ENCODE measurements around the gene UPK1B. TPM values are rescaled to one million over a fixed set of nuclear protein-coding genes. Genes with fewer than 3 reads are reported as not detected.
"Not testable (repeated sequence)": the region's sequence is repeated elsewhere in the genome, so short reads cannot be mapped to it uniquely, and the experiment has no call there.

Gene UPK1B
- total RNA-seq (1 to 10 TPM in 1 of 4 donors, under 1 TPM in 2, not detected in 1; 0.15 to 1.5 (median 0.26) TPM), polyA plus RNA-seq (0.05 TPM)
- long read RNA-seq, donor 1, partial matches to known transcripts = 0 of 1 reads
- long read RNA-seq, donor 1, other reads (novel, unspliced or antisense) = 1 of 1 reads
- long read RNA-seq, donor 2 = 0 reads
- long read RNA-seq, donor 3, partial matches to known transcripts = 0 of 4 reads
- long read RNA-seq, donor 3, other reads (novel, unspliced or antisense) = 0 of 4 reads
- long read RNA-seq, donor 4 = 0 reads

GRCh38 chr3:119173325-119173724 is at the start of gene UPK1B:
UPK1B (plus strand) TSS chr3:119173598; CDS start chr3:119186742, 13,144 bp downstream.
- ATAC-seq = peak in 1 of 2 donors; percentile 7
- 29% methylated on average over 13 of the region's 13 CpGs for WGBS
- intact Hi-C loops (cut with DNase I) = no loop called here
- no peak within 1 kb of the TSS for H3K4me3 ChIP-seq (ENCODE audit: low read length)
- no peaks in the 10 kb centered on the region for H3K27me3 ChIP-seq (ENCODE audit: control insufficient read depth, insufficient read depth)
- no peaks in the 10 kb centered on the region for H3K4me1 ChIP-seq (ENCODE audit: control insufficient read depth, insufficient read depth, low read length)
- no peak within 1 kb of the TSS for H3K27ac ChIP-seq (ENCODE audit: low read length)
- no peaks in the 10 kb centered on the region for H3K9me3 ChIP-seq (ENCODE audit: control insufficient read depth, low read length)
- DNase-seq = peak in 1 of 3 donors; percentile 24

GRCh38 chr3:119125342-119125741 is 48.1 kb upstream of the UPK1B start:
- no peaks in the 10 kb centered on the region for H3K4me1 ChIP-seq (ENCODE audit: control insufficient read depth, insufficient read depth, low read length)
- 92% methylated on average over 10 of the region's 10 CpGs for WGBS
- no peak for ATAC-seq

GRCh38 chr3:119125742-119126504 is 47.5 kb upstream of the UPK1B start:
- Histone ChIP-seq H3K27ac (ENCODE audit: low read length) (no peak overlapping the region), H3K4me1 (ENCODE audit: control insufficient read depth, insufficient read depth, low read length) (no peaks in the 10 kb centered on the region), H3K27me3 (ENCODE audit: control insufficient read depth, insufficient read depth) (no peaks in the 10 kb centered on the region), H3K4me3 (ENCODE audit: low read length) (no peak overlapping the region), H3K9me3 (ENCODE audit: control insufficient read depth, low read length) (no peaks in the 10 kb centered on the region)
- intact Hi-C loops (cut with DNase I) = no loop called here
- WGBS = 70% methylated on average over 17 of the region's 17 CpGs
- ATAC-seq = no peak
- DNase-seq = no peak

More at GRCh38 chr3:119125342-119125741, 48.1 kb upstream of the UPK1B start:
- no peaks in the 10 kb centered on the region for H3K27me3 ChIP-seq (ENCODE audit: control insufficient read depth, insufficient read depth)
- H3K27ac ChIP-seq (ENCODE audit: low read length) = no peak overlapping the region
- no peaks in the 10 kb centered on the region for H3K9me3 ChIP-seq (ENCODE audit: control insufficient read depth, low read length)
- H3K4me3 ChIP-seq (ENCODE audit: low read length) = no peak overlapping the region
- intact Hi-C loops (cut with DNase I) = no loop called here
- DNase-seq = no peak

GRCh38 chr3:119130291-119130690 is 43.1 kb upstream of the UPK1B start:
- intact Hi-C loops (cut with DNase I); H3K4me3 ChIP-seq (ENCODE audit: low read length); H3K4me1 ChIP-seq (ENCODE audit: control insufficient read depth, insufficient read depth, low read length); ATAC-seq; H3K27me3 ChIP-seq (ENCODE audit: control insufficient read depth, insufficient read depth); H3K27ac ChIP-seq (ENCODE audit: low read length); H3K9me3 ChIP-seq (ENCODE audit: control insufficient read depth, low read length); DNase-seq: not testable (repeated sequence)
- 56% methylated on average over 7 of the region's 7 CpGs for WGBS

GRCh38 chr3:119132291-119132690 is 41.1 kb upstream of the UPK1B start:
- ATAC-seq; intact Hi-C loops (cut with DNase I); H3K27me3 ChIP-seq (ENCODE audit: control insufficient read depth, insufficient read depth); H3K9me3 ChIP-seq (ENCODE audit: control insufficient read depth, low read length); H3K4me3 ChIP-seq (ENCODE audit: low read length); H3K27ac ChIP-seq (ENCODE audit: low read length); H3K4me1 ChIP-seq (ENCODE audit: control insufficient read depth, insufficient read depth, low read length); DNase-seq: not testable (repeated sequence)
- WGBS = 97% methylated on average over 4 of the region's 4 CpGs

GRCh38 chr3:119139360-119139759 is 34.0 kb upstream of the UPK1B start:
- H3K27me3 ChIP-seq (ENCODE audit: control insufficient read depth, insufficient read depth); ATAC-seq; H3K27ac ChIP-seq (ENCODE audit: low read length); H3K9me3 ChIP-seq (ENCODE audit: control insufficient read depth, low read length); intact Hi-C loops (cut with DNase I); DNase-seq; H3K4me3 ChIP-seq (ENCODE audit: low read length); H3K4me1 ChIP-seq (ENCODE audit: control insufficient read depth, insufficient read depth, low read length): not testable (repeated sequence)
- 69% methylated on average over 4 of the region's 4 CpGs for WGBS

GRCh38 chr3:119140466-119140865 is 32.9 kb upstream of the UPK1B start:
- ATAC-seq (no peak), DNase-seq (no peak)
- H3K4me3 ChIP-seq (ENCODE audit: low read length) = no peak overlapping the region
- H3K9me3 ChIP-seq (ENCODE audit: control insufficient read depth, low read length) = no peaks in the 10 kb centered on the region
- intact Hi-C loops (cut with DNase I) = loop anchor here in 1 of 4 donors (10.0 kb wide), 1 partner anchor 104 kb away; the partner anchor contains the start of gene B4GALT4
- WGBS = 92% methylated on average over 5 of the region's 5 CpGs
- H3K27me3 ChIP-seq (ENCODE audit: control insufficient read depth, insufficient read depth) = no peaks in the 10 kb centered on the region
- no peak overlapping the region for H3K27ac ChIP-seq (ENCODE audit: low read length)
- H3K4me1 ChIP-seq (ENCODE audit: control insufficient read depth, insufficient read depth, low read length) = no peaks in the 10 kb centered on the region

- Histone ChIP-seq H3K4me1 (ENCODE audit: control insufficient read depth, insufficient read depth, low read length) (no peaks in the 10 kb centered on the region), H3K4me3 (ENCODE audit: low read length) (no peak overlapping the region), H3K27me3 (ENCODE audit: control insufficient read depth, insufficient read depth) (no peaks in the 10 kb centered on the region), H3K9me3 (ENCODE audit: control insufficient read depth, low read length) (no peaks in the 10 kb centered on the region), H3K27ac (ENCODE audit: low read length) (no peak overlapping the region)
- ATAC-seq (no peak), DNase-seq (no peak)
- intact Hi-C loops (cut with DNase I) = loop anchor here in 1 of 4 donors (10.0 kb wide), 1 partner anchor 100 kb away; the partner anchor contains the start of gene B4GALT4
Observed at GRCh38 chr3:119145128-119145499, 28.3 kb upstream of the UPK1B start.

- peak; percentile 60 to 69 (median 67) for DNase-seq
- ATAC-seq = peak; percentile 87 to 97
Observed at GRCh38 chr3:119145500-119146167, 27.8 kb upstream of the UPK1B start, which contains the start of gene TEX55. TEX55 (plus strand) TSS chr3:119146165; CDS start chr3:119146190, 25 bp downstream.

GRCh38 chr3:119146578-119147375 is 26.6 kb upstream of the UPK1B start:
- DNase-seq = no peak
- intact Hi-C loops (cut with DNase I) = loop anchor here in 1 of 4 donors (10.0 kb wide), 1 partner anchor 98 kb away; the partner anchor contains the start of gene B4GALT4
- no peaks in the 10 kb centered on the region for H3K4me1 ChIP-seq (ENCODE audit: control insufficient read depth, insufficient read depth, low read length)
- no peak overlapping the region for H3K27ac ChIP-seq (ENCODE audit: low read length)
- no peaks in the 10 kb centered on the region for H3K27me3 ChIP-seq (ENCODE audit: control insufficient read depth, insufficient read depth)
- no peak overlapping the region for H3K4me3 ChIP-seq (ENCODE audit: low read length)
- 90% methylated on average over 15 of the region's 15 CpGs for WGBS
- ATAC-seq = no peak
- no peaks in the 10 kb centered on the region for H3K9me3 ChIP-seq (ENCODE audit: control insufficient read depth, low read length)

More at GRCh38 chr3:119145500-119146167, 27.8 kb upstream of the UPK1B start, which contains the start of gene TEX55:
- H3K9me3 ChIP-seq (ENCODE audit: control insufficient read depth, low read length) = no peaks in the 10 kb centered on the region
- H3K27me3 ChIP-seq (ENCODE audit: control insufficient read depth, insufficient read depth) = no peaks in the 10 kb centered on the region
- no peaks in the 10 kb centered on the region for H3K4me1 ChIP-seq (ENCODE audit: control insufficient read depth, insufficient read depth, low read length)
- no peak within 1 kb of the TSS for H3K27ac ChIP-seq (ENCODE audit: low read length)
- intact Hi-C loops (cut with DNase I) = loop anchor here in 1 of 4 donors (10.0 kb wide), 1 partner anchor 99 kb away; the partner anchor contains the start of gene B4GALT4
- 74% methylated on average over 23 of the region's 23 CpGs for WGBS
- H3K4me3 ChIP-seq (ENCODE audit: low read length) = no peak within 1 kb of the TSS

Data from right cardiac atrium (tissue), 5 donors.